Measurements from ENCODE around the gene EZH1. TPM values are rescaled to one million over a fixed set of nuclear protein-coding genes. Genes with fewer than 3 reads are reported as not detected.

Gene EZH1
- total and polyA plus RNA-seq, 10 of the 15 experiments (the other 5 are each of a cell fraction or from before 2014, with no cell fraction given) = 6.1 to 43.3 (median 16.8) TPM

DNA sequence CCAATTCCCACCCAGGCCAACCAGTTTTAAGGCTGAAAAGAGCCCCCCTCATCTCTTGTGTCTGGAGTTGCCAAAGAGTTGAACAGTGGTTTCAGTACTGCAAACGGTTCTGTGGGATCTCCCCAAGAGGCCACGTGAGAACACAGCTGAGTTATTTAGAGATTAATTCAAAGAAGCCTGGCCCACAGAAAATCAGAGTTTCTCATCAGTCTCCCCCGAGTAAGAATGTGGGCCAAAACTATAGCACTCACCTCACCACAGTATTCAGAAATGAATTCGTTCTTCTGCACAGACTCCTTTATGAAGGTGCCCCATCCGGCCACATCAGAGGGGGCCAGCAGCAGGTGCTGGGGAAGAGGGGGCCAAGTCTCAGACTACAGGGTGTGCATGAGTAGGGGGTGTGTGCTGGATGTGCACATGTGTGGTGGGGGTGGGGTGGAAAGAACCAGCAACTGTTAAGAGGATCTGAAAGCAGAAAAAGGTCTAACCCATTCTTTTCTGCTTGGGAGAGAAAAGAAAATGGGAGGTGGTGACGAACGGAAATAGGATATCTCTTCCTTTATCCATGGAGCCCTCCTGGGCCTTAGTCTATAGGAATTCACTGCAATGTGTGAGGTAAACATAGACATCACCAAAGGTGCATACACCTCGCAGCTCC, 39.9 kb downstream of the EZH1 start (continued):
- TF ChIP-seq, protein P1, sequence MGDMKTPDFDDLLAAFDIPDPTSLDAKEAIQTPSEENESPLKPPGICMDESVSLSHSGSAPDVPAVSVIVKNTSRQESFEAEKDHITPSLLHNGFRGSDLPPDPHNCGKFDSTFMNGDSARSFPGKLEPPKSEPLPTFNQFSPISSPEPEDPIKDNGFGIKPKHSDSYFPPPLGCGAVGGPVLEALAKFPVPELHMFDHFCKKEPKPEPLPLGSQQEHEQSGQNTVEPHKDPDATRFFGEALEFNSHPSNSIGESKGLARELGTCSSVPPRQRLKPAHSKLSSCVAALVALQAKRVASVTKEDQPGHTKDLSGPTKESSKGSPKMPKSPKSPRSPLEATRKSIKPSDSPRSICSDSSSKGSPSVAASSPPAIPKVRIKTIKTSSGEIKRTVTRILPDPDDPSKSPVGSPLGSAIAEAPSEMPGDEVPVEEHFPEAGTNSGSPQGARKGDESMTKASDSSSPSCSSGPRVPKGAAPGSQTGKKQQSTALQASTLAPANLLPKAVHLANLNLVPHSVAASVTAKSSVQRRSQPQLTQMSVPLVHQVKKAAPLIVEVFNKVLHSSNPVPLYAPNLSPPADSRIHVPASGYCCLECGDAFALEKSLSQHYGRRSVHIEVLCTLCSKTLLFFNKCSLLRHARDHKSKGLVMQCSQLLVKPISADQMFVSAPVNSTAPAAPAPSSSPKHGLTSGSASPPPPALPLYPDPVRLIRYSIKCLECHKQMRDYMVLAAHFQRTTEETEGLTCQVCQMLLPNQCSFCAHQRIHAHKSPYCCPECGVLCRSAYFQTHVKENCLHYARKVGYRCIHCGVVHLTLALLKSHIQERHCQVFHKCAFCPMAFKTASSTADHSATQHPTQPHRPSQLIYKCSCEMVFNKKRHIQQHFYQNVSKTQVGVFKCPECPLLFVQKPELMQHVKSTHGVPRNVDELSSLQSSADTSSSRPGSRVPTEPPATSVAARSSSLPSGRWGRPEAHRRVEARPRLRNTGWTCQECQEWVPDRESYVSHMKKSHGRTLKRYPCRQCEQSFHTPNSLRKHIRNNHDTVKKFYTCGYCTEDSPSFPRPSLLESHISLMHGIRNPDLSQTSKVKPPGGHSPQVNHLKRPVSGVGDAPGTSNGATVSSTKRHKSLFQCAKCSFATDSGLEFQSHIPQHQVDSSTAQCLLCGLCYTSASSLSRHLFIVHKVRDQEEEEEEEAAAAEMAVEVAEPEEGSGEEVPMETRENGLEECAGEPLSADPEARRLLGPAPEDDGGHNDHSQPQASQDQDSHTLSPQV (IDR thresholded peaks at IDR 0.05) = peak; percentile 25; the same call in 1 of the 2 replicates
- TF ChIP-seq HDGF (IDR thresholded peaks at IDR 0.05) (no peak), SREBF1 (IDR thresholded peaks at IDR 0.05; ENCODE audit: low read length) (no peak), TCF7 (IDR thresholded peaks at IDR 0.05; ENCODE audit: borderline replicate concordance) (peak; percentile 100), RAD21 (IDR thresholded peaks at IDR 0.05; ENCODE audit: insufficient read depth, low read depth, low read length) (no peak; the same call in 1 of the 2 replicates), CBFB (IDR thresholded peaks at IDR 0.05; ENCODE audit: low read depth) (peak; percentile 97), NFXL1 (IDR thresholded peaks at IDR 0.05; ENCODE audit: borderline replicate concordance) (no peak), EED (IDR thresholded peaks at IDR 0.05; ENCODE audit: low read depth) (peak; percentile 98), JUNB (IDR thresholded peaks at IDR 0.05) (peak; percentile 98), RCOR1 (conservative IDR thresholded peaks at IDR 0.05; ENCODE audit: low read depth, low read length) (peak; percentile 98; the same call in 1 of the 2 replicates), NR2C1 (IDR thresholded peaks at IDR 0.05) (no peak), ZNF217 (IDR thresholded peaks at IDR 0.05) (peak; percentile 86), MXI1 (IDR thresholded peaks at IDR 0.05; ENCODE audit: low read depth, low read length) (peak; percentile 84; the same call in 1 of the 2 replicates), RBBP5 (conservative IDR thresholded peaks at IDR 0.05) (no peak), MYB (IDR thresholded peaks at IDR 0.05; ENCODE audit: borderline replicate concordance, low read depth, low read length) (peak; percentile 61; the same call in 1 of the 2 replicates), BMI1 (IDR thresholded peaks at IDR 0.05; ENCODE audit: borderline replicate concordance) (peak; percentile 82)
- TF ChIP-seq, protein P2, sequence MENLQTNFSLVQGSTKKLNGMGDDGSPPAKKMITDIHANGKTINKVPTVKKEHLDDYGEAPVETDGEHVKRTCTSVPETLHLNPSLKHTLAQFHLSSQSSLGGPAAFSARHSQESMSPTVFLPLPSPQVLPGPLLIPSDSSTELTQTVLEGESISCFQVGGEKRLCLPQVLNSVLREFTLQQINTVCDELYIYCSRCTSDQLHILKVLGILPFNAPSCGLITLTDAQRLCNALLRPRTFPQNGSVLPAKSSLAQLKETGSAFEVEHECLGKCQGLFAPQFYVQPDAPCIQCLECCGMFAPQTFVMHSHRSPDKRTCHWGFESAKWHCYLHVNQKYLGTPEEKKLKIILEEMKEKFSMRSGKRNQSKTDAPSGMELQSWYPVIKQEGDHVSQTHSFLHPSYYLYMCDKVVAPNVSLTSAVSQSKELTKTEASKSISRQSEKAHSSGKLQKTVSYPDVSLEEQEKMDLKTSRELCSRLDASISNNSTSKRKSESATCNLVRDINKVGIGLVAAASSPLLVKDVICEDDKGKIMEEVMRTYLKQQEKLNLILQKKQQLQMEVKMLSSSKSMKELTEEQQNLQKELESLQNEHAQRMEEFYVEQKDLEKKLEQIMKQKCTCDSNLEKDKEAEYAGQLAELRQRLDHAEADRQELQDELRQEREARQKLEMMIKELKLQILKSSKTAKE (IDR thresholded peaks at IDR 0.05; ENCODE audit: low read depth, poor library complexity, severe bottlenecking) = peak; percentile 100
- TF ChIP-seq, protein P3, sequence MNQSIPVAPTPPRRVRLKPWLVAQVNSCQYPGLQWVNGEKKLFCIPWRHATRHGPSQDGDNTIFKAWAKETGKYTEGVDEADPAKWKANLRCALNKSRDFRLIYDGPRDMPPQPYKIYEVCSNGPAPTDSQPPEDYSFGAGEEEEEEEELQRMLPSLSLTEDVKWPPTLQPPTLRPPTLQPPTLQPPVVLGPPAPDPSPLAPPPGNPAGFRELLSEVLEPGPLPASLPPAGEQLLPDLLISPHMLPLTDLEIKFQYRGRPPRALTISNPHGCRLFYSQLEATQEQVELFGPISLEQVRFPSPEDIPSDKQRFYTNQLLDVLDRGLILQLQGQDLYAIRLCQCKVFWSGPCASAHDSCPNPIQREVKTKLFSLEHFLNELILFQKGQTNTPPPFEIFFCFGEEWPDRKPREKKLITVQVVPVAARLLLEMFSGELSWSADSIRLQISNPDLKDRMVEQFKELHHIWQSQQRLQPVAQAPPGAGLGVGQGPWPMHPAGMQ (IDR thresholded peaks at IDR 0.05; ENCODE audit: borderline replicate concordance) = no peak
- TF ChIP-seq, protein P4, sequence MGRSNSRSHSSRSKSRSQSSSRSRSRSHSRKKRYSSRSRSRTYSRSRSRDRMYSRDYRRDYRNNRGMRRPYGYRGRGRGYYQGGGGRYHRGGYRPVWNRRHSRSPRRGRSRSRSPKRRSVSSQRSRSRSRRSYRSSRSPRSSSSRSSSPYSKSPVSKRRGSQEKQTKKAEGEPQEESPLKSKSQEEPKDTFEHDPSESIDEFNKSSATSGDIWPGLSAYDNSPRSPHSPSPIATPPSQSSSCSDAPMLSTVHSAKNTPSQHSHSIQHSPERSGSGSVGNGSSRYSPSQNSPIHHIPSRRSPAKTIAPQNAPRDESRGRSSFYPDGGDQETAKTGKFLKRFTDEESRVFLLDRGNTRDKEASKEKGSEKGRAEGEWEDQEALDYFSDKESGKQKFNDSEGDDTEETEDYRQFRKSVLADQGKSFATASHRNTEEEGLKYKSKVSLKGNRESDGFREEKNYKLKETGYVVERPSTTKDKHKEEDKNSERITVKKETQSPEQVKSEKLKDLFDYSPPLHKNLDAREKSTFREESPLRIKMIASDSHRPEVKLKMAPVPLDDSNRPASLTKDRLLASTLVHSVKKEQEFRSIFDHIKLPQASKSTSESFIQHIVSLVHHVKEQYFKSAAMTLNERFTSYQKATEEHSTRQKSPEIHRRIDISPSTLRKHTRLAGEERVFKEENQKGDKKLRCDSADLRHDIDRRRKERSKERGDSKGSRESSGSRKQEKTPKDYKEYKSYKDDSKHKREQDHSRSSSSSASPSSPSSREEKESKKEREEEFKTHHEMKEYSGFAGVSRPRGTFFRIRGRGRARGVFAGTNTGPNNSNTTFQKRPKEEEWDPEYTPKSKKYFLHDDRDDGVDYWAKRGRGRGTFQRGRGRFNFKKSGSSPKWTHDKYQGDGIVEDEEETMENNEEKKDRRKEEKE (IDR thresholded peaks at IDR 0.05) = no peak

Measured in GM12878 (cell line).